Fibroblast of skin of right quadriceps (primary cell): ENCODE data around the gene SLC34A2.
"Not testable (repeated sequence)": the region's sequence is repeated elsewhere in the genome, so short reads cannot be mapped to it uniquely, and the experiment has no call there.

Experiments used
- DNase-seq: peaks from one replicate; pipeline ENCODE4 v3.0.0-alpha.2; 2013

SLC34A2 gene, protein sequence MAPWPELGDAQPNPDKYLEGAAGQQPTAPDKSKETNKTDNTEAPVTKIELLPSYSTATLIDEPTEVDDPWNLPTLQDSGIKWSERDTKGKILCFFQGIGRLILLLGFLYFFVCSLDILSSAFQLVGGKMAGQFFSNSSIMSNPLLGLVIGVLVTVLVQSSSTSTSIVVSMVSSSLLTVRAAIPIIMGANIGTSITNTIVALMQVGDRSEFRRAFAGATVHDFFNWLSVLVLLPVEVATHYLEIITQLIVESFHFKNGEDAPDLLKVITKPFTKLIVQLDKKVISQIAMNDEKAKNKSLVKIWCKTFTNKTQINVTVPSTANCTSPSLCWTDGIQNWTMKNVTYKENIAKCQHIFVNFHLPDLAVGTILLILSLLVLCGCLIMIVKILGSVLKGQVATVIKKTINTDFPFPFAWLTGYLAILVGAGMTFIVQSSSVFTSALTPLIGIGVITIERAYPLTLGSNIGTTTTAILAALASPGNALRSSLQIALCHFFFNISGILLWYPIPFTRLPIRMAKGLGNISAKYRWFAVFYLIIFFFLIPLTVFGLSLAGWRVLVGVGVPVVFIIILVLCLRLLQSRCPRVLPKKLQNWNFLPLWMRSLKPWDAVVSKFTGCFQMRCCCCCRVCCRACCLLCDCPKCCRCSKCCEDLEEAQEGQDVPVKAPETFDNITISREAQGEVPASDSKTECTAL

DNA sequence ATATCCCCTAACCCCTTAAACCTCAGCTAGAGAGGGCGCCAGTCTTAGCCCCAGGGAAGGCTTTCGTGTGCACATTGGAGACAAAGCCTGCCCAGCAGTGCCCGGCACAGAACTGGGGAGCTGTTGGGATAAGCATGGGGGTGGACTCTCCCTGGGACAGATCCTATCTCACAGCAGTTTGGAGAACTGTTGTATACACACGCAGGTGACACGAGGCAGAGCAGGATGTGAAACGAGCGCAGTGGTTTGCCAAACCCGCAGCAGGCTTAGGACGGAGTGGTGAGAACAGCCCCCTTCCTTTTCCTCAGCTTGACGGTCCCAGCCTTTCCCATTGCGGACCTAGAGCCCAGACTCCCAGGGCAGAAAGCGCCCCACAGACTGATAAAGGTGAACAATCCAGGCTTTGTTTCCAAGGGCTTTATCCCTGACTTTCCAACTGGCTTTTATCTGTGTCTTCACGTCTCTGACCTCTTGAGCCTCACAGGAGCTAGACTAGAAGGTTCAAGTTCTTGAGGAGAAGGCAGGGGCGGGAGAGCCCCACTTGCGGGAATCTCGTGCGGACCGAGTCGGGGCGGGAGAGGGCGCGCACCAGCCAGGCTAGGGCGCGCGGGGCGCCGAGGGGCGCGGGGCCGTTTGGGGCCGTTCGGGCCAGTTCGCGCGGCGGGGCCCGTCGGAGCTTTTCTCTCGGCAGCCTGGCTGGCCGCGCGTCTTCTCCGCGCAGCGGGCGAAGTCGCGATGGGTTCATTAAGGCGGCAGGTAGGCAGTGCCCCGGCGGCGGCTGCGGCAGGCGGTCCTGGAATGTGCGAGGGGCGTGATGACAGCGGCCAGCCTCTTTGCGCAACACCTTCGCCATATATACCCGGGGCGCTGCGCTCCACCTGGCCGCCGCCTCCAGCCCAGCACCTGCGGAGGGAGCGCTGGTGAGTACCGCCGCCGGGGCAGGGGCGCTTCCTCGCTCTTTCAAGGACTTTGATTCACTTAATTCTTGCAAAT is at the start of gene SLC34A2:
SLC34A2 (plus strand) TSS at position 881 of the 993 bp plus-strand sequence. CDS start 6,650 bp downstream, outside the sequence.
- no peak for DNase-seq

DNA sequence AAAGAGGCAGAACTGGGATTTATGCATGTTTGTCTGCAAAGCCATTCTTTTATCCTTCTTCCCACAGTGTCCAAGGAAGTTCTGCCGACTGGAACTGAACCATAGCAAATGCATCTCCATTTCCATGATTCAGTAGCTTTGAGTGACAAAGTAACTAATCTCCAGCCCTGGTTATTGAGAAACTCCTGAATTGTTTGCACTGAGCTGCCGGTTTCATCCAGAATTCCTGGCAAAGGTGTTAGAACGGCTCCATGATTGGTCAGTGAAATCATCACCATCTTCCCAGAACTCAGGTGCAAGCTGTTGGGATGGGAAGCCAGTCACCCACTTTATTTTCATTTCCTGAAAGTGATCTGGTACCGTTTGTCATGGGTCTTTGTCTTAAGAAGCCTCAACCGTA is 47.0 kb upstream of the SLC34A2 start:
- DNase-seq, result no peak

DNA sequence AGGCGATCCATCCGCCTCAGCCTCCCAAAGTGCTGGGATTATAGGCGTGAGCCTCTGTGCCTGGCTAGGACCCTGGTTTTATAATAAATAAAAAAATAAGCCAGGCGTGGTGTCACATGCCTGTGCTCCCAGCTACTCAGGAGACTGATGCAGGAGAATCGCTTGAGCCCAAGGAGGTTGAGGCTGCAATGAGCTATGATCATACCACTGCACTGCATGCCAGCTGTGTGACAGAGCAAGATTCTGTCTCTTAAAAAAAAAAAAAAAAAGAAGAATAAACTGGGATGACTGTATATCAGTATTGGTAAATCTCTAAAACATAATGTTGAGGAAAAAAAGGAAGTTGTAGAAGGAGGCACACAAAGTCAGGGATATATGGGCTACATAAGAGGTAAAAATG is 45.7 kb upstream of the SLC34A2 start:
- DNase-seq, result no peak

DNA sequence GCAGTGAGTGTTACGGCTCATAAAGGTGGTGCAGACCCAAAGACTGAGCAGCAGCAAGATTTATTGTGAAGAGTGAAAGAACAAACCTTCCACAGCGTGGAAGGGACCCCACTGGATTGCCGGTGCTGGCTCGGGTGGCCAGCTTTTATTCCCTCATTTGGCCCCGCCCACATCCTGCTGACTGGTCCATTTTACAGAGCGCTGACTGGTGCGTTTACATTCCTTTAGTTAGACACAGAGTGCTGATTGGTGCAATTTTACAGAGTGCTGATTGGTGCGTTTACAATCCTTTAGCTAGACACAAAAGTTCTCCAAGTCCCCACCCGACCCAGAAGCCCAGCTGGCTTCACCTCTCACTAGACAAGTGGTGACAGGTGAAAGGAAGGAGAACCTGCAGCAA is 42.0 kb upstream of the SLC34A2 start:
- not testable (repeated sequence) for DNase-seq

DNA sequence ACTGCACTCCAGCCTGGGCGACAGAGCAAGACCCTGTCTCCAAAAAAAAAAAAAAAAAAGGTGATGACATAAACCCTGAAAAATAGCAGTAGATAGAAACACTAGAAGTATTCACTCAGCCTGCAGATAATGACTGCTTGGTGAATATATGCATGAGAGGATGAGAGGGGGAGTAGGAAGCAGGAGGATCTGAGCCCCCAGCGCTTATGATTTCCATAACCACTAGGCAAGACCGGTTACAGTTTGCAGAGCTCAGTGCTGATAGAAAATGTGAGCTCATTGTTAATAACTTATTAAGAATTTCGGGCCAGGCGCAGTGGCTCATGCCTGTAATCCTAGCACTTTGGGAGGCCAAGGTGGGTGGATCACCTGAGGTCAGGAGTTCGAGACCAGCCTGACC is 40.8 kb upstream of the SLC34A2 start:
- DNase-seq, result no peak

DNA sequence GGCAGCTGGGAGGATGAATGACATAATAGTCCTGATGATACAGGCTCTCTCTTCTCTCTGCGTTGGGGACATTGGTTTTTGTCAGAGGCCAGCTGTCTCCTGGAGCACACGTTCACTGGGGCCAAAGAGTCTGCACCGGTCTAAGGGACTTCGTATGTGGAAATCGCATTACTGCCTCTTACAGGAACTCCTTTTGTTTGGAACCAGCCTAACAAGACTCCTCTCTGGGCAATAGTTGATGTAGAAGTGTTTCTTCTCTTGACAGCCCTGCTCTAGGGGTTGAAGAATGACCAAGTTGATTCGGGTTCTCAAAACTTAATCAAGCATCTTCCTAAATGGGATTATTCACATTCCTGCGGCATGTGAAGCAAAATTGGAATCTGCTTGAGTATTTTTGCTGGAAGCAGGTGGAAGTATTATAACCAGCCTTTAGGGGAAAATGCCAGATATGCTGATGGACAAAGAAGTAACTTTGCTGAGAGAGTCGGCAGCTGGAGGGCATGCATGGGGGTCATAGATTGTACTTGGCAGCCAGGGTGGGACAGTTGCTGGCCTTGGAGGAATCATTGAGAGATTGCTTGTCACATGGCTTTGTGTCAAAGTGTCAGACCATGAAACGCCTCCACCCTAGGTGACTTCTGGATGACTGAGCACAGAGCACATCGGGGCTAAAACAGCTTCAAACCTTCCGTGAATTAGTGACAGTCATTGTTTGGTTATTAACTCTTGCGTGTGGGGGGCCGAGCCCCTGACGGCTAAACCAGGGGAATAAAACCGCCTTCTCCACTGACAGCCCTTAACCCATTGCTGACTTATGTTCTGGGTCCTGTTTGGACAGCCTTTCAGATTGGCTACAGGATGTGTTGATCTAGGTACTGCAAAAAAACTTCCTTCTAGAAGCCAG is 34.4 kb upstream of the SLC34A2 start:
- DNase-seq, result no peak

DNA sequence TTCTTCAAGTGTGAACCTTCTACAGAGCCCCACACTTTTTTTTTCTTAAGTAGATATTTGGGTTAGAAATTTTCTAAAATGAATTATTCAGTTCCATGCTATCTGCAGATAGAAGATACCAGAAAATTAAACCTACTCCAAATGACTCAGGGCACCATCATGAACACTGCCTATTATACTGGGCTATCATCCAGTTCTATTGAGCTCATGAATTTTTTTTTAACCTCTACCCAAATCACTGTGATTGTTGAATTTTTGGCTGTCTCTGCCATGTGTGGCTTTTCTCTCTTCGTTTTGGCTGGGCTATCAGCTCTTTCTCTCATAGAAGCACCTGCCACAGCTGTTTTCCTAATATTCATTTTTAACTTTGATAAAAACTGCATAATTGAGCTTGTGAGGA is 31.0 kb upstream of the SLC34A2 start:
- no peak for DNase-seq

DNA sequence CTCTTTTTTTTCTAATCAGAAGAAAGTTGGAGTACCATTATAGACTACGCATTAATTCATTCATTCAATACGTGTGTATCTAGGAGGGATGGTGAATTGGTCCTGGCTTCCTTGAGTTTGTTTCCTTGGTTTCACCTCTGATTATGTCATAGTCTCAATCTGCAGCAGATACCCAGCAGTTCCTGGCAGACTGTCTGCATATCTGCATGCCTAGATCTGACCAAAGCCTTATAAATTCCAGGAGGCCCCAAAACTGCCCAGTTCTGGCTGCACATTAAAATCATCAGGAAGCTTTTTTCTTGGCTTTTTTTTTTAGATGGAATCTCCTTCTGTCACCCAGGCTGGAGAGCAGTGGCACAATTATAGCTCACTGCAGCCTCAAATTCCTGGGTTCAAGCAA is 27.2 kb upstream of the SLC34A2 start:
- no peak for DNase-seq

DNA sequence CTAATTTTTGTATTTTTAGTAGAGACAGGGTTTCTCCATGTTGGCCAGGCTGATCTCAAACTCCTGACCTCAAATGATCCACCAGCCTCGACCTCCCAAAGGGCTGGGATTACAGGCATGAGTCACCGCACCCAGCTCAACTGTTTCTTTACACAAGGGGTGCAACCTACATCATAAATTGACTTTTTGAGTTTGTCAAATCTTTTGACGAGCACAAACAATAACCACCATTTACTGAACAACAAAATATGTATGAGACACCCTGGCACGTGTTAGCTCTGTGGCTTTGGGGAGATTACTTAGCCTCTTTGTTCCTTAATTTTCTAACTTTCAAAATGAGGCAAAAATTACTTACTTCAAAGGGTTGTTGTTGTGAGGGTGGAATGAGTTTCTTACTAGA is 23.5 kb upstream of the SLC34A2 start:
- DNase-seq, result no peak

DNA sequence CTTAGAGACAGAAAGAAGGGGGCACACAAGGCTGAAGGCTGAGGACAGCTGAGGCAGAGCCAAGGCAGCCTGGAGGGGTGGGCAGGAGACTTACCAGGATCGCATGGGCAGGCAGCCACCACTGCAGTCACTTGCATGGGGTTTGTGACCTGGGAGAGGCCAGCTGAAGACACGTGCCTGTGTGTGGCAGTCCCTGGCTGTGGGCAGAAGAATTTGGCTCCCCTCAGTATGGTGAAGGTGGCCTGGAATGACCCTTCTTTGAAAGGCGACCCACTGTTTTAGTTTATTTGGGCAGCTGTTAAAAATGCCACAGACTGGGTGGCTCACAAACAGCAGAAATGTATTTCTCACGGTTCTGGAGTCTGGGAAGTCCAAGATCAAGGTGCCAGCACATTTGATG is 22.1 kb upstream of the SLC34A2 start:
- no peak for DNase-seq

DNA sequence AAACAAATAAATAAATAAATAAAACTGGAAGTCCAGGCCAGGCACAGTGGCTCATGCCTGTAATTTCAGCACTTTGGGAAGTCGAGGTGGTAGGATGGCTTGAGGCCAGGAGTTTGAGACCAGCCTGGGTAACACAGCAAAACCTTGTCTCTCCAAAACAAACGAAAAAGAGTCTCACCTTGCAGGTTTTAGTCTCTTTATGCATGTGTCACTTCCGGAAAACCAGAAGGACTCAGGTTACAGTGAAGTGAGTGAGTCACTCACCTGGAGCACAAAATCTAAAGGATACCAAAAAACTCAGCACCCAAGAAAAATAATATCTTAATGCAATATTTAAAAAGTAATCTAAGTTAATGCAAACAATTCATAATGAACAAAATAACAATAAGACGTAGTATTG is 20.1 kb upstream of the SLC34A2 start:
- DNase-seq, result no peak

DNA sequence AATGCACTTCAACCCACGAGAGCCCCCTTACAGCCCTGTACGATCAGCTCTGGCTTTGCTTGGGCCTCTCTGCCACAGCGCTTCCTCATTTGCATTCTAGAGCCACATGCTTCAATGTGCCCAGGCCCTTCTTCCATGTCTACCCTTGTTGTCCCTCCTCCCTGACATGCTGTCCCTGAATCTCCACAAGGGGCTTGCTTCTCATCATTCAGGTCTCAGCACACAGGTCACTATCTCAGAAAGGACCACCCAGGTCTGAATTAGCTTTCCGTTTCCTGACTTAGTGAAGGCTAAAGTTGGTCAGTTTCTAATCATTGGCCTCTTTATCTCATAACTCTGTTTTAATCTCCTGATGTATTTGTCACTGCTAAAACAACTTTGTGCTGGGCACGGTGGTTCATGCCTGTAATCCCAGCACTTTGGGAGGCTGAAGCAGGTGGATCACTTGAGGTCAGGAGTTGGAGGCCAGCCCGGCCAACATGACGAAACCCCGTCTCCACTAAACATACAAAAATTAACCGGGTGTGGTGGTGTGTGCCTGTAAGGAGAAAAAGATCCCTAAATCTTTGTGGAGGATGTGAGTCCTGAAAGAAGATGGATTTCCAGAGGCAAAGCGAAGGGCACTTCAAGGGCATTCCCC is 17.9 kb upstream of the SLC34A2 start:
- DNase-seq, result no peak

DNA sequence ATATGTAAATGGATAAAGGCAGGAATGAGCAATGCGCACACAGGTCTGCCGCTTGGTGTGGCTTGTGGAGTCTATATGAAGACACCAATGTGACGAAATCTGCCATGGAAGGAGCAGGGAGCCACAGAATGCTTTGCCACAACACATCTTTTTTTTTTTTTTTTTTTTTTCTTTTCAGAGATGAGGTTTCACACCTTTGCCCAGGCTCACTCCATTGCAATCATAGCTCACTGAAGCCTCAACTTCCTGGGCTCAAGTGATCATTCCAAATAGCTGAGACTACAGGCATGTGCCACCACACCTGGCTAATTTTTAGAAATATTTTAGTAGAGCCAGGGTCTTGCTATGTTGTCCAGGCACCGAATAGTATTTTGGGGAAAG is 17.4 kb upstream of the SLC34A2 start:
- no peak for DNase-seq

DNA sequence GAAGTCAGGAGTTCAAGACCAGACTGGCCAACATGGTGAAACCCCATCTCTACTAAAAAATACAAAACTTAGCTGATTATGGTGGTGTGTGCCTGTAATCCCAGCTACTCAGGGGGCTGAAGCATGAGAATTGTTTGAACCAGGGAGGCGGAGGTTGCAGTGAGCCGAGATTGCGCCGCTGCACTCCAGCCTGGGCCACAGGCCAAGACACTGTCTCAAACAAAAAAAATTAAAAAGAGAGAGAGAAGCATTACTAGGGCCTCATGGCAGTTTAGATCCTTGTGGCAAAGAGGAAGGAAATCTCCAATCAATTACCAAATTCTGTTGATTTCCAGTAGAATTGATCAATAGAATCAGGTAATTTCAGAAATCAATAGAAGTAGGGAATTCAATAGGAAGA is 16.8 kb upstream of the SLC34A2 start:
- no peak for DNase-seq

DNA sequence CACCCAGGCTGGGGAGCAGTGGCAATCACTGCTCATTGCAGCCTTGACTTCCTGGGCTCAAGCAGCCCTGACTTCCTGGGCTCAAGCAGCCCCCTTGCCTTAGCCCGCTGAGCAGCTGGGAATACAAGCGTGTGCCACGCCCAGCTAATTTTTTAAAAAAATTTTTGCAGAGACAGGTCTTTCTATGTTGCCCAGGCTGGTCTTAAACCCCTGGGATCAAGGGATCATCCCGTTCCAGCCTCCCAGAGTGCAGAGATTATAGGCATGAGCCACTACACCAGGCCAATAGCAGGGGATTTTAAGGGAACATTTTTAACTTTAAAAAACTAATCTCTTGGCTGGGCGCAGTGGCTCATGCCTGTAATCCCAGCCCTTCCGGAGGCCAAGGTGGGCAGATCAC is 5.3 kb upstream of the SLC34A2 start:
- no peak for DNase-seq

DNA sequence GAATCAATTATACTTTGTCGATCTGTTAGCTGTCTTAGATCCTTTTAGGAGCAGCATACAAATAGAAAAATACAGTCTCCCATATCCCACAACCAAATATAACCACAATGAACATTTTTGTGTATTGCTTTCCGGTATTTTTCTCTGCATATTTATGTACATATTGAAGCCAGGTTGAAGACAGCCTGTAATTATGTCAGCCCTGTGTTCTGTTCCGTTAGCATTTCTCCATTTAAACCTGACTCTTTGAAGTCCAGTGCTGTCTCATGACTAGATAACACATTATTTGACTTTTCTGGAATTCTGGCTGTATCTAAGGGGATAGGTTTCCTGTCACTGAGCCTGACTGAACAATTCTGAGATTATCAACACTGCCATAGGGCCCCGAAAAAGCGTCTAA is 4.0 kb upstream of the SLC34A2 start:
- DNase-seq, result no peak

DNA sequence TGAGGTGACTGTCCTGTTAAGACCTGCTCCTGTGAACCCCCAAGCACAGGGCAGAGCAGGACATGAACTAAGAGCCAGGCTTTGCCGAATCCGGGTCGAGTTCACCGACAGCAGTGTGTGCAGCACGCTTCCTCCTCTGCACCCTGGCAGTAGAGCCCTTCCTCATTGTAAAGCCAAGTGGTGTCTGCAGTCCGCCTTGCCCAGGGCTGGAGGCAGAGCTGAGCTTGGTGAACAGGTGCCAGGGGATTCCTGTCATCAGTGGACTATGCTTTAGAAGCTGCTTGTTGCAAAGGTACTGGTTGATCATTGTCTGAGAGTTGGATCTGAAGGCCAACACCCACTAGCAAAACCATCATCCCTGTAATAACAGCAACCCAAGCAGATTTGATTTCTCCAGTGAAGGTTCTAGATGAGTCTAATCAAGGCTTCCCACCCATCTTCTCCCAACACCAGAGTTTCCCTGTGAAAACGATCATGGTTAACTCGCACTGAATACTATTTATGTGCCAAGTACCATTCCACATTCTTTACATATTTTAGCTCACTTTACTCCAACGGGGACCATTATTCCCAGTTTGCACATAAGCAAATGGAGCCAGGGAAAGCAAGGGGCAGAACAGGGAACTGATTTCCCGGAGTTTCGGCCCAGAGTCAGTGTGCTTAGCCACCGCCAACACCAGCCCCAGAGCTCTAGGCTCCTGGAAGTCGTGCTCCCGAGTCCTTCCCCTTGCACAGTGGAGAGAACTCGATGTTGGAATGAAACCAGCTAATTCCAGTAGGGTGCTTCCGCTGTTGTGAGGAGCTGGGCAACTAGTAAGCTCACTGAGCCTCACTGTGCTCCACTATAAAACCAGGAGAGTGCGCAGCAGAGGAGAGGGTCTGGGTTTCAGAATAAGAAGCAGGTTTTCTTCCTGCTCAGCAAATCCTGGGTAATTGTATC is 1.4 kb upstream of the SLC34A2 start:
- no peak for DNase-seq

DNA sequence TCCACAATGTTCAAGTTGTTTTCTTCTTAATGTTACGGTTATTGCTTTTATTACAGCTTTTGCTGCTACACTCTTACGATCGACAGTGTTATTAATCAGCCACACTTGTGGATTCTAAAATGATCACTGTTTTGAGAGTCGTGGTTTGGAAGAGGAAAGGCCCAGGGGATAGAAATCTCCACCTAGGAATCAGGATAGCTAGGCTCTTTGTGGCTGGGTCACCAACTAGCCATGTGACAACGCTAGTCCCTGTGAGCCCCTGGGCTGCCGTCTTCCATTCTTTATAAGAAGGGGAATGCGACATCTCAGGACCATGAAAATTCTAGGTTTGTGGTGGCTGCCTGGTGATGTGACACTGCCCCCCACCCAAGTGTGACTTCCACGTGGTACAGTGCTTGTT is 380 bp downstream of the SLC34A2 start:
- no peak for DNase-seq

DNA sequence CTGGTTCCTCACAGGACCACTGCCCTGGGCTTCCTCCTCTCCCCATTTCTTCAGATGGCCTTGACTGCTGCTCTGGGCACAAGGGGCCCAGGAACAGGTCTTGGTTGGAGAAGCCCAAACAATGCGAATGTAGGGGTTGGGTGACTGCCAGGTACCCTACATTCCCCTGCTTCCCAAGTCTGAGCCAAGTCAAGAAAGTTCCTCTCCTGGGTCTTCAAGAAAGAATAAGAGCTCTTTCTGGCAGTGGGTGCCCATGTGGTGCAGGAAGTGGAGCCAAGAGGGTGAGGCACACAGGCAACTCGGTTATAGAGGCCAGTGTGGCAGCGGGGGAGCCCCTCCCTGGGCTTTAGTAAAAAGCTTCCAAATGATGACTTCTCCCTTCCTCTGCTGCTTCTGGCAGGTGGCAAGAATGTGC is 2.7 kb downstream of the SLC34A2 start:
- no peak for DNase-seq

DNA sequence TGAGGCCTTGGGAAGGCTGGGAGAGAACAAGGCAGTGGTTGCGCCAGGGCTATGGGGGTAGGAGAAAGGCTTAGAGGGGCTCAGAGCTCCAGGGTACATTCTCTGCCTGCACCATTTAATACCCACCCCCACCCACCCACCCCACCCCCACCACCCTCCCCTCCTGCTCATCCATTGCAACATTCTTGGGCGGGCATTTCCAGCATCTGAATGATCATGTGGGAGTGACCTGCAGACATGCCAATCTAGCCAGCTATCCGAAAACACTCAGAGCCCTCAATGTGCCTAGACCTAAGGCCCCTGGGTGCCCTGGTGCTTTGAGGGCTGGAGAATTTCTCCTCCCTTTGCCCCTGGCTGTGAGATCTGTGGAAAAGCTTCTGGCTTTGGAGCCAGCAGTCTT is 3.1 kb downstream of the SLC34A2 start:
- no peak for DNase-seq

DNA sequence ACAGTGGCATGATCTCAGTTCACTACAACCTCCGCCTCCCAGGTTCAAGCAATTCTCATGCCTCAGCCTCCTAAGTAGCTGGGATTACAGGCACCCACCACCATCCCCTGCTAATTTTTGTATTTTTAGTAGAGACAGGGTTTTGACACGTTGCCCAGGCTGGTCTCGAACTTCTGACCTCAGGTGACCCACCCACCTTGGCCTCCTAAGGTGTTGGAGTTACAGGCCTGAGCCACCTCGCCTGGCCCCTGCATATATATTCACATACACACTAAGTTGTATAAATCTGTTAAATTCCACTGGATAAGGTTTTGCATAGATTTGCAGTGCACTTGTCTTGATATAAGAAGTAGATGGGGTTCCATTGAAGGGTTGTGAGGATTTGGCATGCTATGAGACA is 5.8 kb downstream of the SLC34A2 start:
- DNase-seq, result not testable (repeated sequence)
